ENCODE data around the gene PCP2. TPM values are rescaled to one million over a fixed set of nuclear protein-coding genes. Genes with fewer than 3 reads are reported as not detected.
A peak's percentile ranks its signal among the peaks of the same experiment; 100 is the strongest.

PCP2 gene
- total RNA-seq, 1 experiment from 2014 or later, result not detected

GRCh38 chr19:7636691-7637373 is 3.3 kb upstream of the PCP2 start, which contains the start of gene STXBP2:
Gene STXBP2 (plus strand): TSS chr19:7637110. CDS start chr19:7637150, 40 bp downstream.
- ChIA-PET POLR2A (no interaction called here), CTCF (no interaction called here)
- DNase-seq (ENCODE audit: low read depth, low spot score), result no peak
- intact Hi-C loops (cut with micrococcal nuclease; ENCODE audit: unreplicated experiment) (no loop called here), in situ Hi-C loops (cut with HindIII; ENCODE audit: low pct_unique_long_range_greater_than_20kb, low sequenced_read_pairs) (no loop called here)
- Histone ChIP-seq H3K36me3 (ENCODE audit: control insufficient read depth, insufficient read depth, low read length) (no peaks in the 10 kb centered on the region), H3K4me3 (ENCODE audit: low read depth in 2 of 2, low read length in 2 of 2) (peak within 1 kb of the TSS; percentile 62 to 78), H3K27me3 (ENCODE audit: control insufficient read depth, insufficient read depth, low read length) (no peaks in the 10 kb centered on the region), H3K4me1 (ENCODE audit: control insufficient read depth, insufficient read depth, low read length) (no peaks in the 10 kb centered on the region; the same call in 1 of the 2 replicates), H3K27ac (ENCODE audit: low read length) (peak within 1 kb of the TSS; percentile 73), H3K9me3 (ENCODE audit: control insufficient read depth, insufficient read depth, low read depth, low read length) (no peaks in the 10 kb centered on the region)
- no TSS peak for BruUV-seq (replicated peaks)
- ATAC-seq, result peak; percentile 93
- no peak for TF ChIP-seq TCF7L2 (IDR thresholded peaks at IDR 0.05; ENCODE audit: low read depth, low read length)
- peak; percentile 49 for TF ChIP-seq POLR2AphosphoS5 (IDR thresholded peaks at IDR 0.05; ENCODE audit: low read depth, low read length)
- TF ChIP-seq CTCF (IDR thresholded peaks at IDR 0.05), result no peak
- no peak for TF ChIP-seq REST (IDR thresholded peaks at IDR 0.05; ENCODE audit: insufficient read depth in 1 of 2, low read depth in 2 of 2, low read length in 1 of 2)
- TF ChIP-seq SIN3A (IDR thresholded peaks at IDR 0.05; ENCODE audit: borderline replicate concordance, insufficient read depth, low read depth, low read length), result 0 out of 2 replicates have a peak, but pooled peaks have one; percentile 72

DNA sequence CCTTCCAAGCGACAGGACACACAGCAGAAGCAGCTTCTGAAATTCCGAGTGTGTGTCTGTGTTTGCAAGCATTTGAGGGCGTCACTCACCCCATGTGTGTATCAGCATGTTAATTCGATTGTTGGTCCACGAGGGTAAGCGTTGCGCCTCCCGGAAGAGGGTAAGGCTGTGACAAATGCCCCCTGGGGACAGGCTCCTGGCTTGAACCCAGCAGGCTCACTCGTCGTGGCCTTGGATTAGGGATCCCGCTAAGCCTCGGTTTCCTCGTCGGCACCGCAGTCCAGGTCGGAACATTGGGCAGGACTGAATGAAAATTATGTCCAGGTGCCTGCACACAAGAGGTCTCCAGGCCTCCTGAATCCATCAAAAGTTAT is 2.8 kb upstream of the PCP2 start:
- H3K9me3 ChIP-seq (ENCODE audit: control insufficient read depth, insufficient read depth, low read depth, low read length), result no peaks in the 10 kb centered on the region
- no peak for ATAC-seq
- TF ChIP-seq TCF7L2 (IDR thresholded peaks at IDR 0.05; ENCODE audit: low read depth, low read length) (no peak), SIN3A (IDR thresholded peaks at IDR 0.05; ENCODE audit: borderline replicate concordance, insufficient read depth, low read depth, low read length) (no peak), CTCF (IDR thresholded peaks at IDR 0.05) (no peak), POLR2AphosphoS5 (IDR thresholded peaks at IDR 0.05; ENCODE audit: low read depth, low read length) (no peak), REST (IDR thresholded peaks at IDR 0.05; ENCODE audit: insufficient read depth in 1 of 2, low read depth in 2 of 2, low read length in 1 of 2) (no peak)
- H3K27me3 ChIP-seq (ENCODE audit: control insufficient read depth, insufficient read depth, low read length), result no peaks in the 10 kb centered on the region
- no peak for DNase-seq (ENCODE audit: low read depth, low spot score)
- H3K36me3 ChIP-seq (ENCODE audit: control insufficient read depth, insufficient read depth, low read length), result no peaks in the 10 kb centered on the region
- intact Hi-C loops (cut with micrococcal nuclease; ENCODE audit: unreplicated experiment) (no loop called here), in situ Hi-C loops (cut with HindIII; ENCODE audit: low pct_unique_long_range_greater_than_20kb, low sequenced_read_pairs) (no loop called here)
- ChIA-PET POLR2A (no interaction called here), CTCF (no interaction called here)
- H3K4me3 ChIP-seq (ENCODE audit: low read depth in 2 of 2, low read length in 2 of 2), result peak overlapping the region; percentile 62 to 78
- no peak overlapping the region for H3K27ac ChIP-seq (ENCODE audit: low read length)
- no peaks in the 10 kb centered on the region; the same call in 1 of the 2 replicates for H3K4me1 ChIP-seq (ENCODE audit: control insufficient read depth, insufficient read depth, low read length)
- no TSS peak for BruUV-seq (replicated peaks)
